Lung (tissue), 12 donors: Measurements from ENCODE around the gene UNC119. TPM values are rescaled to one million over a fixed set of nuclear protein-coding genes. Genes with fewer than 3 reads are reported as not detected.
A peak's percentile ranks its signal among the peaks of the same experiment; 100 is the strongest.

Experiments
- ATAC-seq: fragments of 200-7000 bp; cut with Tn5 transposase; one replicate; pipeline ENCODE4 v1.9.1; 2020; ENCODE audit warnings: moderate number of reproducible peaks; ENCODE audit not compliant: insufficient read depth, low FRiP score
- DNase-seq, 3 donors: peaks; one replicate each; pipeline ENCODE4 v3.0.0-alpha.2; 2013 to 2017
- H3K27ac ChIP-seq, 2 donors: one replicate each; pipeline ENCODE4 v1.5.1; 2013; ENCODE audit warnings: mild to moderate bottlenecking in 2 of 2, moderate library complexity in 2 of 2, control low read depth in 1 of 2, inconsistent platforms in 1 of 2, low read depth in 1 of 2, low read length in 1 of 2
- H3K27me3 ChIP-seq, 3 donors: one replicate each; pipeline ENCODE4 v1.5.1; 2013; ENCODE audit warnings: low read length in 2 of 3; ENCODE audit not compliant: control insufficient read depth in 3 of 3, insufficient read depth in 3 of 3
- H3K36me3 ChIP-seq, 4 donors: one replicate each; pipeline ENCODE4 v1.5.1; 2013; ENCODE audit warnings: low read length in 4 of 4, mild to moderate bottlenecking in 1 of 4, moderate library complexity in 1 of 4; ENCODE audit not compliant: control insufficient read depth in 4 of 4, insufficient read depth in 4 of 4
- H3K4me1 ChIP-seq, 5 donors: one replicate each; pipeline ENCODE4 v1.5.1; 2013; ENCODE audit warnings: low read length in 5 of 5, mild to moderate bottlenecking in 2 of 5, moderate library complexity in 1 of 5; ENCODE audit not compliant: control insufficient read depth in 5 of 5, insufficient read depth in 5 of 5
- H3K4me3 ChIP-seq: one replicate; pipeline ENCODE4 v1.5.1; 2013; ENCODE audit warnings: mild to moderate bottlenecking, control low read depth, moderate library complexity
- H3K9ac ChIP-seq, 2 donors: one replicate each; pipeline ENCODE4 v1.5.1; 2013; ENCODE audit warnings: low read length in 2 of 2, control low read depth in 1 of 2; ENCODE audit not compliant: insufficient read depth in 1 of 2
- H3K9me3 ChIP-seq, 4 donors: one replicate each; pipeline ENCODE4 v1.5.1; 2013; ENCODE audit warnings: low read length in 3 of 4, mild to moderate bottlenecking in 1 of 4, moderate library complexity in 1 of 4; ENCODE audit not compliant: control insufficient read depth in 4 of 4, insufficient read depth in 3 of 4
- CTCF ChIP-seq: IDR thresholded peaks from 2 replicates; pipeline ENCODE4 v1.5.1; 2012; ENCODE audit warnings: mild to moderate bottlenecking; ENCODE audit errors: control extremely low read depth, extremely low read depth
- WGBS, 2 donors: extraction: QIAGEN DNeasy Blood & Tissue Kit; methylation state at CpG; one replicate each; pipeline ENCODE4 v1.1.7; 2013; 5-methylcytosine and 5-hydroxymethylcytosine counted together
- polyA plus RNA-seq, 2 donors: library from polyadenylated mRNA; stranded (reverse); fragments of 200-250 nt; gene quantifications; one replicate each; pipeline ENCODE4 v1.2.1, GENCODE V29; 2013
- total RNA-seq, 2 donors: library from RNA; depleted of rRNA in 1 of 2; stranded (reverse); fragments of >200 nt in 1 of 2; gene quantifications; one replicate each; pipeline ENCODE4 v1.2.1, GENCODE V29; 2014 to 2021
- donor health status: control.
- donor health status: control.
- donor health status: Bipolar disorder and iron deficiency.
- donor health status: healthy.
- donor health status: DM: yes; HTN: yes; CAD: no.

Gene UNC119
- total and polyA plus RNA-seq, 4 donors, result 19.0 to 40.0 (median 31.7) TPM

GRCh38 chr17:28547623-28548416 is 4.6 kb downstream of the UNC119 start:
- Histone ChIP-seq H3K27ac (peak overlapping the region in 1 of 2 donors; percentile 54), H3K27me3 (no peaks in the 10 kb centered on the region), H3K4me1 (peaks cover 0 to 12% (median 2%) of the 10 kb centered on the region in 5 donors), H3K9ac (no peak overlapping the region), H3K4me3 (no peak overlapping the region), H3K36me3 (peaks cover 0 to 4% (median 0%) of the 10 kb centered on the region in 4 donors), H3K9me3 (no peaks in the 10 kb centered on the region)
- 43 to 59% methylated on average over 26 of the region's 26 CpGs for WGBS, 2 donors
- ATAC-seq (peak; percentile 48), DNase-seq (peak; percentile 72 to 76 (median 74))
- TF ChIP-seq CTCF, result peak; percentile 59

- Histone ChIP-seq H3K4me1 (peaks cover 0 to 12% (median 0%) of the 10 kb centered on the region in 5 donors), H3K27me3 (no peaks in the 10 kb centered on the region), H3K9me3 (no peaks in the 10 kb centered on the region), H3K4me3 (no peak overlapping the region), H3K36me3 (peaks cover 0 to 4% (median 0%) of the 10 kb centered on the region in 4 donors), H3K9ac (no peak overlapping the region), H3K27ac (no peak overlapping the region)
- ATAC-seq (no peak), DNase-seq (no peak)
- 87 to 92% methylated on average over 14 of the region's 14 CpGs for WGBS, 2 donors
- TF ChIP-seq CTCF, result no peak
These were observed 5.3 kb downstream of the UNC119 start for GRCh38 chr17:28547096-28547622.

GRCh38 chr17:28545787-28546415 is 6.5 kb downstream of the UNC119 start:
- peaks cover 0 to 4% (median 0%) of the 10 kb centered on the region in 4 donors for H3K36me3 ChIP-seq
- H3K9ac ChIP-seq, result no peak overlapping the region
- no peak for DNase-seq
- no peak overlapping the region for H3K27ac ChIP-seq
- no peak overlapping the region for H3K4me3 ChIP-seq
- 70 to 87% methylated on average over 6 of the region's 6 CpGs for WGBS, 2 donors
- H3K27me3 ChIP-seq, result no peaks in the 10 kb centered on the region
- no peaks in the 10 kb centered on the region for H3K9me3 ChIP-seq
- ATAC-seq, result no peak
- no peak for TF ChIP-seq CTCF
- H3K4me1 ChIP-seq, result peaks cover 0 to 3% (median 0%) of the 10 kb centered on the region in 5 donors
